Urothelium cell line (cell line): ENCODE data around the gene GOLPH3.
"Not testable (repeated sequence)": the region's sequence is repeated elsewhere in the genome, so short reads cannot be mapped to it uniquely, and the experiment has no call there.

Source experiments
- DNase-seq: peaks from one replicate; pipeline ENCODE4 v3.0.0; 2011; ENCODE audit warnings: low spot score, mixed read lengths
- FAIRE-seq: peaks from 2 replicates; lab custom pipeline; 2011; peaks lifted over from hg19 to GRCh38; lab: Jason Lieb, UNC

Gene GOLPH3

DNA sequence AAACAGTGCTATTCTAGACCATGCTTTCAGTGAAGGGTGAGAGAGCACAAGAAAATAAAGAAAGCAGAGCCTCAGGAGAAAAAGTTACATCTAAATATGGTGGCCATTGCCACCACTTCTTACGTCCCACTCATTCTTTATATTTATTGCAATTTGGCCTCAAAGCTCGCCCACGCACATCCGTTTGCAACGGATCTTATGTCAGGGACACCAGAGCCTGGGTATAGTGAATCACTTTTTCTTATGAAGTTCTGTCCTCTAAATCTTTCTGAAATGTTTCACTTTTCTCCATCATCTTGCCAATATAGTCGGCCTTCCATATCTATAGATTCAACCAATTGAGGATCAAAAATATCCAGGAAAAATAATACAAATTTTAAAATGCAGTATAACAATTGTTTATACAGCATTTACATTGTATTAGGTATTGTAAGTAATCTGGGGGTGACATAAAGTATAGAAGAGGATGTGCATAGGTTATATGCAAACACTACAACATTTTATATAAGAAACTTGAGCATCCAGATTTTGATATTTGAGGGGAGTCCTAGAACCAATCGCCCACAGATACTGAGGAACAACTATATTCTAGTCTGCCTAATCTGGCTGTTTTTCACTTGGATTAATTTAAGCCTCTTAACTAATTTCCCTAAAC, 35.2 kb downstream of the GOLPH3 start:
- DNase-seq: no peak
- FAIRE-seq: no peak

DNA sequence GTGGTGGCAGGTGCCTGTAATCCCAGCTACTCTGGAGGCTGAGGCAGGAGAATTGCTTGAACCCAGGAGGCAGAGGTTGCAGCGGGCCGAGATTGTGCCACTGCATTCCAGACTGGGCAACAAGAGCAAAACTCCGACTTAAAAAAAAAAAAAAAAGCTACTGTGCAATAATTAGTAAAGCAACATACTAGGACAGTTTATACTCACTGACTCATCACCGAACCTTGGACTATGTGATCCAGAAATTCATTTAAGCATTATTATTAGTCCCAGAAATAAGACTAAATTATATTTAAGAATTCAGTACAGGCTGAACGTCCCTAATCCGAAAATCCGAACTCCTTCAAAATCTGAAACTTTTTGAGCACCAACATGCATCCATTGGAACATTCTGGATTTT, 37.8 kb downstream of the GOLPH3 start:
- FAIRE-seq (no peak), DNase-seq (no peak)

DNA sequence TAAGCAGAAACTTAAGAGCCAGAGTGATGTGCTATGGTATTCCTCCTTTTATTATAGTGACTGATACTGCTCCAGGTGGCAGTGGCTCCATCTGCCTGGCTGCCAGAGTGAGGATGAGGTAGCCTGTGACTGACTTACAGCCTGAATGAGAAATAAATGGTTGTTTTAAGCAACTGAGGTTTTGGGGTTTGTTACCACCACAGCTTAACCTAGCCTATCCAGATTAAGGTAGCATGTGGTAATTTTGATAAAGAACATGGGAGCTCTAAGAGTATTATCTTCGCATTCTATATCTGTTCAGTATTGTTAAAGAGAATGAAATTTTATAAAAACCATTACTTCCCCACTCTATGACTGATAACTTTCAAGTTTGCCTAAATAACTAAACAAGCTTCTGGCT, 39.0 kb downstream of the GOLPH3 start:
- FAIRE-seq (no peak), DNase-seq (no peak)

DNA sequence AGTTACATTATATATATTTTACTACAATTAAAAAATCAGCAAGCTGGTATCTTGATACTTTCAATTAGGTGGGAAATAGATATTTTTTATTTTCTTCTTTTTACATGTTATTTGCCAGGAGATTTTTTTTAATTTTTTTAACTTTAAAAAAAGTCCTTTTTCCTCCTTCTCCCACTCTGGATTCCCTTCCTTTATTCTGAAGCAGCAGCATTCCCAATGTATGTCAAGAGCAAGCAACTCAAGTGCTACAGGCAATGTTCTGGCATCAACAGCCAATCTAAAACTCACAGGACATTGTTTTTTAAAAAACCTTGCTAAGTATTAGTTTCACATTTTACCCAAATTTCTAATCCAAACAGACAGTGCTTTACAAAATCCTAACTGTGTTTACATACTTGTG, 41.4 kb downstream of the GOLPH3 start:
- no peak for FAIRE-seq
- DNase-seq: no peak

DNA sequence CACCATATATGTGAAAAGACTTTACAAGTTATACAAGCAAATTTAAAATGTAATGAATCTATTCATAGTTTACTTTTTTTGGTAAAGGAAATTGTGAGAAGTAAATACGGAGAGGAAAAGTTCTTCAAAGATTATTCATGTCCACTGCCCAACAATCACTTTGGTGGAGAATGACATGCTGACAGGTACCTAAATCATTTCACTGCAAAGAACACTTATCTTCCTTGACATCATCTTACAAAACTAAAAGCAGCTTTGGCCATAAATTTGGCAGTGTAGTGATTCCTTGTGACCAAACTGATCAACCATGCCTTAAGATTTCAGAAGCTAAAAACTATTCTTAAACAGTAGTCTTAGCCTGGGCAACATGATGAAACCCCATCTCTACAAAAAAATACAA, 42.5 kb downstream of the GOLPH3 start:
- DNase-seq (no peak), FAIRE-seq (no peak)

- no peak for DNase-seq
- no peak for FAIRE-seq
Observed at GRCh38 chr5:32130865-32131264, 43.3 kb downstream of the GOLPH3 start.

DNA sequence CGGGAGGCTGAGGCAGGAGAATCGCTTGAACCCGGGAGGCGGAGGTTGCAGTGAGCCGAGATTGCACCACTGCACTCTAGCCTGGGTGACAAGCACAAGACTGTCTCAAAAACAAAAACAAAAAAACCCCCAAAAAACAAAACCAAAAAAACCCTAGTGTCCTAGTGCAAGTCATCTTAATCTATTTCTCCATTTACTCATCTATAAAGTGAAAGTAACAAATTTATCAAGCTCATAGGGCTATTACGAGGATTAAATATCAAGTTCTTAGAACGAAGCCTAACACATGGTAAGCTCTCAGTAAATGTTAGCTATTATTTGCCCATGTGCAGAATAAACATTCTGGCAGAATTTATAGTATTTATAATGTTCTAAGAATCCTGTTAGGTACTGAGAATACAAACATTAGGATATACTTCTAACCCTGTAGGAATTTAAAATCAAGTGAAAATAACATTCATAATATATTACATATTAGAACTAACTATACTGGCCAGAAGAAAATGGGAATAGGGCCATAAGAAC, 45.0 kb downstream of the GOLPH3 start:
- FAIRE-seq: no peak
- DNase-seq: no peak

- DNase-seq: no peak
- no peak for FAIRE-seq
Observed at GRCh38 chr5:32127711-32128110, 46.4 kb downstream of the GOLPH3 start.

- no peak for DNase-seq
- FAIRE-seq: no peak
Observed at GRCh38 chr5:32126691-32127090, 47.4 kb downstream of the GOLPH3 start.

GRCh38 chr5:32123889-32124676, 50.0 kb downstream of the GOLPH3 start:
- FAIRE-seq (no peak), DNase-seq (no peak)

- FAIRE-seq (no peak), DNase-seq (no peak)
Observed at GRCh38 chr5:32123058-32123805, 50.9 kb downstream of the GOLPH3 start.

DNA sequence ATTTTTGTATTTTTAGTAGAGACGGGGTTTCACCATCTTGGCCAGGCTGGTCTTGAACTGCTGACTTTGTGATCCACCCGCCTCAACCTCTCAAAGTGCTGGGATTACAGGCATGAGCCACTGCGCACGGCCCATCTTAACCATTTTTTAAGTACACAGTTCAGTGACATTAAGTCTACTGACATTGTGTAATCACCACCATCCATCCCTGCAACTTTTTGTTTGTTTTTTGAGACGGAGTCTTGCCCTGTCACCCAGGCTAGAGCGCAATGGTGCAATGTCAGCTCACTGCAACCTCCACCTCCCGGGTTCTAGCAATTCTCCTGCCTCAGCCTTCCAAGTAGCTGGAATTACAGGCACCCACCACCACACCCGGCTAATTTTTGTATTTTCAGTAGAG, 55.2 kb downstream of the GOLPH3 start:
- not testable (repeated sequence) for FAIRE-seq, DNase-seq

- DNase-seq (no peak), FAIRE-seq (no peak)
Observed at GRCh38 chr5:32116574-32117313, 57.4 kb downstream of the GOLPH3 start.

DNA sequence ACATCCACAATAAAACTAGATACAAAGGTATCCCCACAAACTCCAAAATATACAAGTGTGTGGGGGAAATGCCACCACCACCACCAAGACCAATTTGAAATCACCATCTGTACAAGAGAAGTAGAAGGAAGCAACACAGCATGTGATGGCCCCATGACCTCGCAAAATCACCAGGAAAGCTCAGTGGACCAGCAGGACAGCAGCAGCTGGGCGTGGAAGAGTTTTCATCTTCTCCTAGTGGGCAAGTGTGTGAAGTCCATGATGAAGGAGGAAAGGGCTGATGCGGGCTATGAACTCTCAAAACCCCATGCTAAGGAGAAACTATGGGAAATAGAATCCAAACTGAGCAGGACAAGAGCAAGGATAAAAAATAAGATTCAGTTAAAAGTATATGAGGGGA, 58.1 kb downstream of the GOLPH3 start:
- no peak for DNase-seq
- FAIRE-seq: no peak

DNA sequence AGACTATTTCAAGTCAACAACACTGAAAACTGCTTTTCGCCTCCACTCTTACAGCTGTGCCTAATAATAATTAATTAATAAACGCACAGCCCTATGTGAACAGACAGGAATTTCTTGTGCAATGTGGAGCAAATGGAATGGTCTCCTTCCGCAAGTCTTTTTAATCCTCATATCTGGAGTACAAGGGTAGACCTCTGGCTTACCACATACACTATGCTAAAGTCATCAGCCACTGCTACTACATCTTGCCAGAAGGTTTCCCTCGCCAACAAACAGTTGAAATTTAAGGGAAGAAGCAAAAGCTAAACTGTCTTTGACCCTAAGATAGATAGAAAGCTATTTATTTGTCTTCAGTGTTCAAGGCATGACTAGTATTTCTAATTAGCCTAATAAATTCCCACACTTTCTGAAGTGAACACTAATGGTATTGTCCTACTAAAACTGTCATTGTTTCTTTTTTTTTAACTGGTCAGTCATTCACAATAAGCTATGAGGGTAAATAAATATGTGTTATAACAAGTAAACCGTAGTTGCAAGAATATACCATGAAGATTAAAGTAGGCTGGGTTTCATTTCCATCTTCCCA, 63.9 kb downstream of the GOLPH3 start:
- no peak for FAIRE-seq
- no peak for DNase-seq

- DNase-seq: no peak
- FAIRE-seq: no peak
Observed at GRCh38 chr5:32109236-32109635, 64.9 kb downstream of the GOLPH3 start.

DNA sequence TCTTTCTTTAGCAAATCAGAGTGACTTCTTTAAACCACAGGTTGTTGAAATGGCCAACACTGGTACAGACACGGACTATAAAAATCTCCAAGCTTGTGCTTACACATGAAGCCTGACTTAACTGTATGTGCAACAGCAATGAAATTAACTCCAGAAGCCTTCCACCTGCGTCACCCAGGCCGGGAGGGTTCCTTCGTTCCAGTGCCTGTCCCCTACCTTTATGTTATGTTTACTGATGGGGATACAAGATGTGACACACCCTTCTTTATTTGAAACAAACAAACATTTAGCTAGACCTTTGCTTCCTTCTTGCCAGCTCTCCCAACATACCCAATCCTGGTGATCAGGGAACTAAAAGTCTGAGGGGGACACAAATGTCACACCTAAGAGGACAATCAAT, 66.0 kb downstream of the GOLPH3 start:
- DNase-seq (no peak), FAIRE-seq (no peak)

GRCh38 chr5:32107291-32107690, 66.8 kb downstream of the GOLPH3 start:
- FAIRE-seq (no peak), DNase-seq (no peak)

DNA sequence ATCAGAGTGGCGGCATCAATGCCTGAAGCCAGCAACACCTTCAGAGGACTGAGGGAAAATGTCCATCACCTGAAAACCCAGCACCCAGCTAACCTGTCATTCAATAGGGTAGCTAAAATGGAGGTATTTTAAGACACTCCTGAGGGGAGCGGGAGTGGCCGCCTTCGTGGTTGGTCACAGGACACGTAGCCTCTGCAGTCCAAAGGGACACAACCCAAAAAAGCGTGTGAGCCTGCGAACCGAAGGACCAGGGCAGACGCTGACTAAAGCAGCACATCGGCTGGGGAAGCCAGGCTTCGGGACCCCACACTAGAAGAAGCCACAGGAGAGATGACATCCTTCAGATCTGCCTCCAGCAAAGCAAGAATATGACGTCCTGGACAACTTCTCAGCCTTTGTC, 70.6 kb downstream of the GOLPH3 start:
- DNase-seq (no peak), FAIRE-seq (no peak)

GRCh38 chr5:32102254-32102986, 71.7 kb downstream of the GOLPH3 start:
- FAIRE-seq (no peak), DNase-seq (no peak)
